Suppressor macrophage treated with lipopolysaccharide for 1 hour (primary cell): ENCODE measurements around the gene LRP1B.
"Not testable (repeated sequence)": the region's sequence is repeated elsewhere in the genome, so short reads cannot be mapped to it uniquely, and the experiment has no call there.

ENCODE experiments used
- DNase-seq, 3 donors: peaks; one replicate each; pipeline ENCODE4 v3.0.0-alpha.2; 2020 to 2022

The LRP1B gene

DNA sequence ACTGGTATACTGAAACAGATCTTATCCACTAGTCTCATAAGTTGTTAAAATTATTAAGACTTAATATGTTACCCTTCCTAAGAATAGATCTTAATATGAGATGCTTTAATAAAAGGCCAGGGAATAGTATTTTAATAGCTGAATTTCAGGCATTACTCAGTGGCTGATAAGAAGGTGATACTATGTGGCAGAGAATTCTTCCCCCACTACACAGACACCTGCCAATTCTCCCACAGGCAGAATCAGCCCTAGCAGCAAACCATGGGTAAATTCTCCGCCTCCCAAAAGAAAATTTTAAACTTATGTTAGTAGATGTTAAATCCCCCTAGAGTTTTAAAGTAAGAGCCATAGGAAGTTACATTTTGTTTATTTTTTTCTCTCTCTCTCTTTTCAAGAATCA, 888.8 kb downstream of the LRP1B start:
- DNase-seq: no peak

DNA sequence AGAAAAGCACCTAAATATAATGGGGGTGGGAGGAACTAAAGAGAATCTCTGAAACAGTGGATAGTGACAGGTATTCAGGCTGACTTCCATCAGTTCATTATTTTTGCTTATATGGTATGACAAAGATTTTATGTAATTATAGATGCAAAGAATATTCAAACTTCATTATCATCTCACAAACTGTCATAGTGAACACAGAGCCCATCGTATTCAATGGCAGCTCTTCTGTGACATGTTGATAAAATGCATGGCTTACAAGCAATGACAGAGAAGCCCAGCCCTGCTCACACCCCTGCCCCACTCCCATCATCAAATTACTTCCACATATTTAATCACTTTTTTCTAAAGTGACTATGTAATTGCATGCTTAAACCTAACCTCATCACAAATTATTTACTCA, 904.3 kb downstream of the LRP1B start:
- DNase-seq: no peak

- peak in 1 of 3 donors; percentile 6 for DNase-seq
These were observed 923.8 kb downstream of the LRP1B start for GRCh38 chr2:141207036-141207385.

DNA sequence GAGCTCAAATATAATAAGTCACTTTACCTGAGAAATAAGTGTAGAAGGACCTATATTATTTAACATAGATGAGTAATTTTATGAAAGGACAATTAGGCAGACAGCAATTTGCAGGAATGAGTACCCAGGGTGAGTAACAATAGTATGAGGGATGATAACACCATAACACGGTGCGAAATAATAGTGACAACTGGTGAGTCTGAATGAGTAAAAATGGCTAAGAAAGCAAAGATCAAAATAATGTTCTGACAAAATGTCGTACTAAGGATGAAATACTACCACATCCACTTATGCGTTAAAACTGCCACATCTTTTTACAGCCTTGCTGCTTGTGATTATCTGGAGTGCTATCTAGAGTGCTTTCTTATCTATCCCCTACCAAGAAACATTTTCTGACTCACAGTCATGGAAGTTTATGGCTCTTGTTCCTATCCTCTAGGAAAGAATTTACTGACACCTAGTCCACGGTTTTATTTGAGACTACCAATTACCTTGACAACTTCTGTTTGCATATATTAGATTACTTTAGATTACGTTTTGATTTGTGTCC, 929.7 kb downstream of the LRP1B start:
- DNase-seq: no peak

GRCh38 chr2:141200191-141200590, 930.6 kb downstream of the LRP1B start:
- no peak for DNase-seq

DNA sequence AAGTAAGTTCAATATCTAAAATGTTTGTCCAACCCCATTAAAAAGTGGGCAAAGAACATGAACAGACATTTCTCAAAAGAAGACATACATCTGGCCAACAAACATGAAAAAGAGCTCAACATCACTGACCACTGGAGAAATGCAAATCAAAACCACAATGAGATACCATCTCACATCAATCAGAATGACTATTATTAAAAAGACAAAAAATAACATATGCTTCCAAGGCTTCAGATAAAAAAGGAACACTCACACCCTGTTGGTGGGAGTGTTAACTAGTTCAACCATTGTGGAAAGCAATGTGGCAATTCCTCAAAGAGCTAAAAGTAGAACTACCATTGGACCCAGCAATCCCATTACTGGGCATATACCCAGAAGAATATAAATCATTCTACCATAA, 931.1 kb downstream of the LRP1B start:
- DNase-seq: no peak

DNA sequence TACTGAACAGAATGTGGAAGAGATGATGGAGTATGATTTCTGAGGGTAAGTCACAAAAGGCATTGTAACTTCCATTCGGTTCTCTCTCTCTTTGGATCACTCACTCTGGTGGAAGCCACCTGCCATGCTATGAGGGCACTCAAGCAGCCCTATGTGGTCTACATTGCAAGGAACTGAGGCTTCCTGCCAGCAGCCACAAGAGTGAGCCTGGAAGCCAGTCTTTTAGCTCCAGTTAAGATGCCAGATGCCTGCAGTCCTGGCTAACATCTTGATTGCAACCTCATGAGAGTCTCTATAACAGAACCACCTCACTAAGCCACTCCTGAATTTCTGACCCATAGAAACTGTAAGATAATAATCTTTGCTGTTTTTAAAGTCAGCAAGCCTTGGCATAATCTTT, 935.7 kb downstream of the LRP1B start:
- no peak for DNase-seq

- no peak for DNase-seq
These were observed 943.8 kb downstream of the LRP1B start for GRCh38 chr2:141187075-141187439.

DNA sequence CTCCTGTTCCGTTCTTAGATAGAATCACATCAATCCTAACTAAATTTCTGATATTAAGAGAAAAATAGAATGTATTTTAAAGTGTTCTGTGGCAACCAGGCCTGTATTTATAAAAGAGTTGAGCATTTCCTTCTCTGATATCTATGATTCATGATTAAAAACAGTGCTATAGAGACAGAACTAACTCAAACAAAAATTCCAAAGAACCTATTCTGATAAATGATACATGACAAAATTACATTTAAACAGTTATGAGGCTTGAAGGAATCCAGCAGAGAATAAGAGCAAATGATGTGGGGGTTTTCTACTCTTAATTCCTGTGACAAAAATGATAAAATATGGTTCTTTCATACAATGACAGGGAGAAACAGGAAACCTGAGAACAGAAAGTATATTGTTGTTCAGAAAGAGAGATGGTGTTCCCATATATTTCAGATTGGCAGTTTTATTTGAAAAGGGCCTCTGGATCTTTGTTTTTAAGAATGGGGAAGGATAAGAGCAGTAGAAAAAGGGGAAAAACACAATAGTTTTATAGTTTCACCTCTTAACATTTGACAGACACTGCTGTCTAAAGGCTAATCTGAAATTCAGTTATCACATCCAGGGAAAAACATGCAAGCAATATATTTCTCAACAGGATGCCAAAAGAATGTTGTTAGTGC, 944.3 kb downstream of the LRP1B start:
- no peak for DNase-seq

DNA sequence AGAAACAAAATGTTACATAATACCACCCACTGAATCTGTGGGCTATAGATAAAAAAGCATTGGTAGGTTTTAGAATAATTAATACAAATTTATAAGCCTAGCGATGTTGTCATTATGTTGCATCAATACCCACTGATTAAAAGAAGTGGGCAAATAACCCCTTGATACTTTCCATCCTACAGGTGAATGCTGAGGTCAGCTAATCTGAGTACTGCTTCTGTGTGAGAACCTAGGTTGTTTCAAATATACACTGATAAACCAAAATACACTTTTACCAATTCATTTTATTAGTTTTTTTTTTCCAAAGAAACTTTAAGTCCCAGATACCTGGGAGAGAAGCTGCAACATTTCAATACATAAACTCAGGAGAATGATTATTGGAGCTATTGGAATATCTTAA, 948.6 kb downstream of the LRP1B start:
- no peak for DNase-seq

DNA sequence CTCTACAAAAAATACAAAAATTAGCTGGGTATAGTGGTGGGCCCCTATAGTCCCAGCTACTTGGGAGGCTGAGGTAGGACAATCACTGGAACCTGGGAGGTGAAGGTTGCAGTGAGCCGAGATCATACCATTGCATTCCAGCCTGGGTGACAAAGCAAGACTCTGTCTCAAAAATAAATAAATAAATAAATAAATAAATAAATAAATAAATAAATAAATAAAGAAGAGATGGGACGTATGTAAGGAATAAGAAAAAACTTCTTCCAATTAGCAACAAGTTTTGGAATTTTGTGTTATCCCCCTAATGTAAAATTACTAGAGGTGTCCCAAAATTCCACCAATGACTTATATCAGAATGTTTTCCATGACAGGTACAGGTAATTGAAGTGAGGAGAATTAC, 961.7 kb downstream of the LRP1B start:
- DNase-seq: not testable (repeated sequence)

- no peak for DNase-seq
These were observed 968.5 kb downstream of the LRP1B start for GRCh38 chr2:141162314-141162713.

DNA sequence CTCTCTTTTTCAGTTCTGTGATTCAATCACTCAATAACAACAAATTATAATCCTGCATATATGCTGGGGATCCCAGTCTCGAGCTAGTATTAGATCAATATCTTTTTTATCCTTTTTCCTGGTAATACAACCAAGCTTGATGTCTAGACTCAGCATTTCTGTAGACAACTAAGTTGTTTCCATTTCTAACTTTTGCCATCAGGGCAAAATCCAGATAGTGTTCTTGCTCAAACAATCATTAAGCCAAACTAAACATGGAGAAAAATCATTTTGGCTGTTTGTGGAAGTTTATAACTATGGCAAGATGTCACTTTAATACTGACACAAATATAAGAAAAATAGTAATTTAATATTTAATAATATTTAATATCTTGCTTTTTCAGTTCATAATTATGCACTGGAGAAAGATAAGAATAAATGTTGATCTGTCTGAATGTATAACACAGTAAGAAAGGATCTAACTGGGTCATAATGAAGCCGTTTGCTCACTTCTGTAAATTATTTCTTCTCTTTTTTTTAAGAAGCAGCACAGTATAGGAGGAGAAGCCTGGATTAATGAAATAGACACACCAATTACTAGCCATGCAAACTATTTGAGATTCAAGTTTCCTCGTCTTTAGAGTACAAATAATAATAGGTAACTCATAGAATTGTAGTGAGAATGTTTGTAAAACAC, 979.1 kb downstream of the LRP1B start:
- DNase-seq: no peak

- no peak for DNase-seq
These were observed 988.8 kb downstream of the LRP1B start for GRCh38 chr2:141142025-141142424.

- no peak for DNase-seq
These were observed 993.6 kb downstream of the LRP1B start for GRCh38 chr2:141137122-141137693.

GRCh38 chr2:141133883-141134282, 996.9 kb downstream of the LRP1B start:
- DNase-seq: no peak

DNA sequence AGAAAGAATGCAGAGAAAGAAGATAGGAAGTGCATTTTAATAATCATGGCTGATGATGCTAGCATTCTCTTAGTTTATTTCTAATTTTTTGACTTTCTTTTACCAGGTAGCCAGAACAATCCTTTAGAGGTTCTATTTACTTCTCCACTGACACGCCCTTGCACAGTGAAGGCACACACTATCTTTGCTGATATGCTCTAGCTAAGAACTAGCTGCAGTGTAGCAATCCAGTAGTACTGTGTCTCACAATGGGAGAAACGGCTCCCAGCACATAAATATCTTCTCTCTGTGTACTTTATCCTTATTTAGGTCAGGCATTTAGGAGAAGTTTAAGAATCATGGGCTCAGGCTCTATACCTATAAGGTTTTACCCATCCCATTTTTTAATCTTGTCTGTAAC, 1005.4 kb downstream of the LRP1B start:
- DNase-seq: no peak

DNA sequence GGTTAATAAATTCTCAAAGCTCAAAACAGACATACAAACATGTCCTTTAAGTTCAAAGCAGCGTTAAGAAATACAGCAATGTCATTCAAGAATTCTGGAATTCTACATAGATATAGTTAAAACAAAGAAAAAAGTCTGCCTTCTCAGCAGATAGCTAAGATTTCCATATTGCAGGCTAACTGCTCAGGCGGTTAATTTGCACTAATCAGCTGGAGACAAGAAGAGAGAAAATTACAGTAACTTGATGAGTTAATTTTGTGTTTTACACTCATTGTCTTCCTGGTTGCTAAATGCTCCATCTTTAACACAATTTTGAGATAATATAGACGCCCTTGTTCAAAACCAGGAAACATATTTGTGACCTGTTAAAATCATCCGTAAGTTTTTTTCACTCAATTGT, 1012.0 kb downstream of the LRP1B start:
- no peak for DNase-seq

DNA sequence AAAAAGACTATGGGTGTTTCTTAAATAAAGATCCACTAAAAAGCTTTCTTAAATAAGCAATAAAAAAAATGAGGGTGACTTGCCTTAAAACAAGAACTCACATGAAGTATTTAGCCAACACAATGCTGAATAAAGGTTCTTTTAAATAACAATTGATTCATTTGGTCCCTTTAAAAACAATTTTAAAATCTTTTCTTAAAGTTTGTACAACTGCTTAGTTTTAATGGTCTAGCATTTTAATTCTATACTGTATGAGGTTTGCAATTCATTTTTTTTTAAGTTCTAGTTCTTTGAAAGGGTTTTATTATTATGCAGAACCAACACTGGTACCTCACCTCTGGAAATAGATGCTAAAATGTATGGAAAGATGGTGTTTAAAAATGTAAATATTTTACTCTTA, 1017.5 kb downstream of the LRP1B start:
- no peak for DNase-seq

- DNase-seq: peak in 1 of 3 donors; percentile 3
These were observed 1021.2 kb downstream of the LRP1B start for GRCh38 chr2:141109633-141110032.

DNA sequence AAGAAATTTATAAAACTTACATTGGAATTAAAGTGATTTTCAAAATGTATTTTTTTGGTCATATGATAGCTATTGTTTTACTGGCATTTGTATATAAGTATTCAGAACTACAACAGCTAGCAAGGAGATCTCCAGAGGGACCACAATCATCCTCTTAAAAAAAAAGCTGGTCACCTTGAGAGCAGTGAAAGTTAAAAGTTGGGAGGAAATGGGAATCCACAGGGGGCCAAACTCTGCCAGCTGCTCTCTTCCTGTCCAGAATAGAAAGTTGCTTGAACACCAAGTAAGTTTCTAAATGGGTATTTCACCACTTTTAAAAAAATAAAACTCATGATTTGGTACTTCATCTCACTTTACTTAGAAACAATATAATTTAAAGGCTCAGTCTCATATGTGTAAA, 1025.1 kb downstream of the LRP1B start:
- no peak for DNase-seq

- DNase-seq: no peak
These were observed 1027.6 kb downstream of the LRP1B start for GRCh38 chr2:141103216-141103615.

GRCh38 chr2:141079231-141079630, 1051.6 kb downstream of the LRP1B start:
- no peak for DNase-seq

GRCh38 chr2:141075753-141076152, 1055.1 kb downstream of the LRP1B start:
- DNase-seq: no peak
